ENCODE results near the gene SLC1A4. TPM values are rescaled to one million over a fixed set of nuclear protein-coding genes. Genes with fewer than 3 reads are reported as not detected.
"Not testable (repeated sequence)": the region's sequence is repeated elsewhere in the genome, so short reads cannot be mapped to it uniquely, and the experiment has no call there.

SLC1A4 gene
- total RNA-seq, 1 donor from 2014 or later: 15.1 TPM

GRCh38 chr2:65015731-65016130 is 26.5 kb downstream of the SLC1A4 start:
- Mint-ChIP-seq H3K36me3 (ENCODE audit: low read depth) (peaks cover 35% of the 10 kb centered on the region), H3K27ac (no peak overlapping the region)

DNA sequence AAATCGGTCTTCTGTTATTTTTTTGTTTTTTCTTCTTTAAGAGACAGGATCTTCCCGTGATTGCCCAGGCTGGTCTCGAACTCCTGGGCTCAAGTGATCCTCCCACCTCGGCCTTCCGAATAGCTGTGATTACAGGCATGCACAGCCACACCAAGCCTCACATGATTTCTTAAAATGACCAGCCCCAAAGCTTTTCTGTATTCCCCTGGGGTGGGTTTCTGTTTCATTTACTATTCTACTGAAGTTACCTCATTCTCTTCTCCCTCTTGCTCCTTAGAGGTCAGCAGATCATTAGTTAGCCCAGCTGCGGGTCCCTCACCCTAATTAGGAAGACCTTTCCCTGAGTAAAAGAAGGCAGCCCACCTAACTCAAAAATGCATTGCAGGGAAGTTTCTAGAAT is 27.6 kb downstream of the SLC1A4 start:
- Mint-ChIP-seq H3K27me3 (ENCODE audit: insufficient read depth) (no peaks in the 10 kb centered on the region), H3K27ac (no peak overlapping the region), H3K9me3 (no peaks in the 10 kb centered on the region), H3K36me3 (ENCODE audit: low read depth) (peaks cover 37% of the 10 kb centered on the region), H3K4me3 (no peak overlapping the region), H3K4me1 (ENCODE audit: low read depth) (peaks cover 10% of the 10 kb centered on the region)
- no peak for DNase-seq (ENCODE audit: low spot score)
- intact Hi-C loops (cut with micrococcal nuclease): no loop called here

More at GRCh38 chr2:65015731-65016130, 26.5 kb downstream of the SLC1A4 start:
- H3K4me3 Mint-ChIP-seq: no peak overlapping the region
- H3K27me3 Mint-ChIP-seq (ENCODE audit: insufficient read depth): no peaks in the 10 kb centered on the region
- peaks cover 10% of the 10 kb centered on the region for H3K4me1 Mint-ChIP-seq (ENCODE audit: low read depth)
- intact Hi-C loops (cut with micrococcal nuclease): no loop called here
- no peaks in the 10 kb centered on the region for H3K9me3 Mint-ChIP-seq
- DNase-seq (ENCODE audit: low spot score): no peak

GRCh38 chr2:65017335-65017734 is 28.1 kb downstream of the SLC1A4 start:
- H3K27me3 Mint-ChIP-seq (ENCODE audit: insufficient read depth): no peaks in the 10 kb centered on the region
- H3K27ac Mint-ChIP-seq: no peak overlapping the region
- DNase-seq (ENCODE audit: low spot score): no peak
- peaks cover 10% of the 10 kb centered on the region for H3K4me1 Mint-ChIP-seq (ENCODE audit: low read depth)
- H3K9me3 Mint-ChIP-seq: no peaks in the 10 kb centered on the region
- intact Hi-C loops (cut with micrococcal nuclease): no loop called here
- no peak overlapping the region for H3K4me3 Mint-ChIP-seq
- peaks cover 42% of the 10 kb centered on the region for H3K36me3 Mint-ChIP-seq (ENCODE audit: low read depth)

- H3K27ac Mint-ChIP-seq: no peak overlapping the region
- DNase-seq (ENCODE audit: low spot score): no peak
- H3K4me1 Mint-ChIP-seq (ENCODE audit: low read depth): peaks cover 10% of the 10 kb centered on the region
- intact Hi-C loops (cut with micrococcal nuclease): no loop called here
- peaks cover 44% of the 10 kb centered on the region for H3K36me3 Mint-ChIP-seq (ENCODE audit: low read depth)
- H3K4me3 Mint-ChIP-seq: no peak overlapping the region
- no peaks in the 10 kb centered on the region for H3K27me3 Mint-ChIP-seq (ENCODE audit: insufficient read depth)
- H3K9me3 Mint-ChIP-seq: no peaks in the 10 kb centered on the region
Observed at GRCh38 chr2:65018141-65018582, 29.0 kb downstream of the SLC1A4 start.

GRCh38 chr2:65019010-65019409 is 29.8 kb downstream of the SLC1A4 start:
- Mint-ChIP-seq H3K36me3 (ENCODE audit: low read depth) (peaks cover 42% of the 10 kb centered on the region), H3K4me3 (no peak overlapping the region), H3K27me3 (ENCODE audit: insufficient read depth) (no peaks in the 10 kb centered on the region), H3K9me3 (no peaks in the 10 kb centered on the region), H3K4me1 (ENCODE audit: low read depth) (peaks cover 10% of the 10 kb centered on the region), H3K27ac (no peak overlapping the region)
- no peak for DNase-seq (ENCODE audit: low spot score)
- intact Hi-C loops (cut with micrococcal nuclease): no loop called here

- Mint-ChIP-seq H3K9me3 (no peaks in the 10 kb centered on the region), H3K36me3 (ENCODE audit: low read depth) (peaks cover 42% of the 10 kb centered on the region), H3K4me1 (ENCODE audit: low read depth) (peaks cover 17% of the 10 kb centered on the region), H3K27ac (no peak overlapping the region), H3K4me3 (no peak overlapping the region), H3K27me3 (ENCODE audit: insufficient read depth) (no peaks in the 10 kb centered on the region)
- no peak for DNase-seq (ENCODE audit: low spot score)
- intact Hi-C loops (cut with micrococcal nuclease): no loop called here
Observed at GRCh38 chr2:65019675-65020195, 30.5 kb downstream of the SLC1A4 start.

DNA sequence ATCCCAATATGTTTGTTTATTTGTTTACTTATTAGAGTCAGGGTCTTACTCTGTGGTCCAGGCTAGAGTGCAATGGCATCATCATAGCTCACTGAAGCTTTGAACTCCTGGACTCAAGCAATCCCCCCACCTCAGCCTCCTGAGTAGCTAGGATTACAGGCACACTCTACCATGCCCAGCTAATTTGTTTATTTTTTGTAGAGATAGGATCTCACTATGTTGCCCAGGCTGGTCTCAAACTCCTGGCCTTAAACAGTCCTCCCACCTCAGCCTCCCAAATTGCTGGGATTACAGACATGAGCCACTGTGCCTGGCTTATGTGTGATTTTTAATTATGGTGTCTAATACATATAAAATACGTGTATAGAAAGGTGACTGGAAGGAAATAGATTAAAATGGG is 31.1 kb downstream of the SLC1A4 start:
- Mint-ChIP-seq H3K36me3 (ENCODE audit: low read depth) (peaks cover 38% of the 10 kb centered on the region), H3K4me1 (ENCODE audit: low read depth) (peaks cover 17% of the 10 kb centered on the region)
- H3K27ac Mint-ChIP-seq; H3K27me3 Mint-ChIP-seq (ENCODE audit: insufficient read depth); DNase-seq (ENCODE audit: low spot score); intact Hi-C loops (cut with micrococcal nuclease); H3K4me3 Mint-ChIP-seq; H3K9me3 Mint-ChIP-seq: not testable (repeated sequence)

DNA sequence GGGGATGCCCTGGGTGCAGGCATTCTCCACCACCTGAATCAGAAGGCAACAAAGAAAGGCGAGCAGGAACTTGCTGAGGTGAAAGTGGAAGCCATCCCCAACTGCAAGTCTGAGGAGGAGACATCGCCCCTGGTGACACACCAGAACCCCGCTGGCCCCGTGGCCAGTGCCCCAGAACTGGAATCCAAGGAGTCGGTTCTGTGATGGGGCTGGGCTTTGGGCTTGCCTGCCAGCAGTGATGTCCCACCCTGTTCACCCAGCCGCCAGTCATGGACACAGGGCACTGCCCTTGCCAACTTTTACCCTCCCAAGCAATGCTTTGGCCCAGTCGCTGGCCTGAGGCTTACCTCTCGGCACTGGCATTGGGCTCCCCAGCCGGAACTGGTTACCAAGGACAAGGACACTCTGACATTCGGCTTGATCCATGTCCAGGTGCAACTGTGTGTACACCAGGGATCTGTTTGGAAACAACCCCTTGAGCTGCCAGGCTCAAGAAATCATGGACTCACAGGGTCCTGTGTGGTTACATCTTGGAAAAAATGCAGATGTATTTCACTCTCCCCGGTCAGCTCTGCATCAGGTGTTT is 31.8 kb downstream of the SLC1A4 start:
- H3K36me3 Mint-ChIP-seq (ENCODE audit: low read depth): peaks cover 38% of the 10 kb centered on the region

DNA sequence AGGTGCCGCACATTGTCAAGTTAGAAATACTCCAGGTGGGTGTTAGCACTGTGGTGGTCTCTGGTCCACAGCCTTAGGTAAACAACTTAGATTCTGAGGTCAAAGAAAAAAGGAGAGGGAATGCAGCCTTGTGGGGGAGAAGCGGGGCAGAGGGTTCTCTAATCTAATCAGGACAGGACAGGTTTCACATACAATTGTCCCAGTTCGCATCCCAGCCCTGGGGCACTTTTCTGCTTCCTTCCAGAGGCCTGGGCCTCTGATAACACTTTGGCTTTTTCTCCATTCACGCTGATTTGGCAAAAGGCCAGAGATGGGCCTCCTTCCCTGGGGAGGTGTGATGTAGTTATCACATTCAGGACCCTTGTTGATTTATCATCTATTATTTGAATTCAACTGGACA is 32.5 kb downstream of the SLC1A4 start:
- H3K27me3 Mint-ChIP-seq (ENCODE audit: insufficient read depth): no peaks in the 10 kb centered on the region
- peaks cover 35% of the 10 kb centered on the region for H3K36me3 Mint-ChIP-seq (ENCODE audit: low read depth)
- H3K4me3 Mint-ChIP-seq: no peak overlapping the region
- no peak for DNase-seq (ENCODE audit: low spot score)
- H3K9me3 Mint-ChIP-seq: no peaks in the 10 kb centered on the region
- intact Hi-C loops (cut with micrococcal nuclease): no loop called here
- H3K27ac Mint-ChIP-seq: no peak overlapping the region
- peaks cover 23% of the 10 kb centered on the region for H3K4me1 Mint-ChIP-seq (ENCODE audit: low read depth)

More for the DNA sequence above, 31.8 kb downstream of the SLC1A4 start:
- no peak for DNase-seq (ENCODE audit: low spot score)
- Mint-ChIP-seq H3K4me3 (no peak overlapping the region), H3K27me3 (ENCODE audit: insufficient read depth) (no peaks in the 10 kb centered on the region), H3K27ac (no peak overlapping the region), H3K4me1 (ENCODE audit: low read depth) (peaks cover 22% of the 10 kb centered on the region), H3K9me3 (no peaks in the 10 kb centered on the region)
- intact Hi-C loops (cut with micrococcal nuclease): no loop called here

DNA sequence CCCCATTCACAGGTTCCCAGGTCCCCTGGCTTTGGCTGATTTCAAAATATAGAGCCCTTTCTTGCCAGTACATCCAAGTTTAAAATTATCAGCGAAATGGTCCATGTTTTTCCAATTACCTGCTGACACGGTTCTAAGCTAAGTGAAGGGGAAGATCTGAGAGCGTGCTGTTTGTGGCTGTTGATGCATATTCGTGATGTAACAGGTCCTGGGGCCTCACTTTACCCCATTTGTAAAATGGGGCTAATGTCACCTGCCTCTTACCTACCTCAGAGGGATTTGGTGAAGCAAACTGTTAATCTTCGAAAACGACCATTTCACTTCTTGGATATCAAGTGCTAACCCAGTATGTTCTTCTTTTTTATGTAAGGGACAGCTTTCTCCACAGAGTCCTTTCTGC is 33.0 kb downstream of the SLC1A4 start:
- Mint-ChIP-seq H3K27ac (no peak overlapping the region), H3K36me3 (ENCODE audit: low read depth) (peaks cover 32% of the 10 kb centered on the region), H3K9me3 (no peaks in the 10 kb centered on the region), H3K4me1 (ENCODE audit: low read depth) (peaks cover 23% of the 10 kb centered on the region), H3K4me3 (no peak overlapping the region), H3K27me3 (ENCODE audit: insufficient read depth) (no peaks in the 10 kb centered on the region)
- DNase-seq (ENCODE audit: low spot score): no peak
- intact Hi-C loops (cut with micrococcal nuclease): no loop called here

GRCh38 chr2:65023742-65024141 is 34.5 kb downstream of the SLC1A4 start:
- Mint-ChIP-seq H3K9me3 (no peaks in the 10 kb centered on the region), H3K27me3 (ENCODE audit: insufficient read depth) (no peaks in the 10 kb centered on the region), H3K36me3 (ENCODE audit: low read depth) (peaks cover 19% of the 10 kb centered on the region), H3K4me3 (no peak overlapping the region), H3K4me1 (ENCODE audit: low read depth) (peaks cover 13% of the 10 kb centered on the region), H3K27ac (no peak overlapping the region)
- intact Hi-C loops (cut with micrococcal nuclease): no loop called here
- no peak for DNase-seq (ENCODE audit: low spot score)

GRCh38 chr2:65024149-65024829 is 35.1 kb downstream of the SLC1A4 start:
- no peaks in the 10 kb centered on the region for H3K27me3 Mint-ChIP-seq (ENCODE audit: insufficient read depth)
- no peaks in the 10 kb centered on the region for H3K9me3 Mint-ChIP-seq
- H3K36me3 Mint-ChIP-seq (ENCODE audit: low read depth): peaks cover 14% of the 10 kb centered on the region
- H3K4me3 Mint-ChIP-seq: no peak overlapping the region
- no peak for DNase-seq (ENCODE audit: low spot score)
- intact Hi-C loops (cut with micrococcal nuclease): no loop called here
- no peak overlapping the region for H3K27ac Mint-ChIP-seq
- peaks cover 13% of the 10 kb centered on the region for H3K4me1 Mint-ChIP-seq (ENCODE audit: low read depth)

GRCh38 chr2:65025453-65026123 is 36.4 kb downstream of the SLC1A4 start:
- intact Hi-C loops (cut with micrococcal nuclease): no loop called here
- Mint-ChIP-seq H3K27me3 (ENCODE audit: insufficient read depth) (no peaks in the 10 kb centered on the region), H3K27ac (no peak overlapping the region), H3K4me3 (no peak overlapping the region), H3K36me3 (ENCODE audit: low read depth) (peaks cover 16% of the 10 kb centered on the region), H3K4me1 (ENCODE audit: low read depth) (peaks cover 15% of the 10 kb centered on the region), H3K9me3 (no peaks in the 10 kb centered on the region)
- DNase-seq (ENCODE audit: low spot score): no peak

Data from activated T-helper 1 cell treated with anti-CD3 and anti-CD28 coated beads, Interleukin-12 subunit alpha, Interleukin-12 subunit beta, Interleukin-2, Interleukin-4 antibody, amounts not matched to agents 30 ng/mL and 10 ng/mL and 1 ng/mL, durations not matched to agents 14 hours and 24 hours and 36 hours (primary cell).